ENCODE measurements around the gene C19orf25.
A peak's percentile ranks its signal among the peaks of the same experiment; 100 is the strongest.

C19orf25 gene

DNA sequence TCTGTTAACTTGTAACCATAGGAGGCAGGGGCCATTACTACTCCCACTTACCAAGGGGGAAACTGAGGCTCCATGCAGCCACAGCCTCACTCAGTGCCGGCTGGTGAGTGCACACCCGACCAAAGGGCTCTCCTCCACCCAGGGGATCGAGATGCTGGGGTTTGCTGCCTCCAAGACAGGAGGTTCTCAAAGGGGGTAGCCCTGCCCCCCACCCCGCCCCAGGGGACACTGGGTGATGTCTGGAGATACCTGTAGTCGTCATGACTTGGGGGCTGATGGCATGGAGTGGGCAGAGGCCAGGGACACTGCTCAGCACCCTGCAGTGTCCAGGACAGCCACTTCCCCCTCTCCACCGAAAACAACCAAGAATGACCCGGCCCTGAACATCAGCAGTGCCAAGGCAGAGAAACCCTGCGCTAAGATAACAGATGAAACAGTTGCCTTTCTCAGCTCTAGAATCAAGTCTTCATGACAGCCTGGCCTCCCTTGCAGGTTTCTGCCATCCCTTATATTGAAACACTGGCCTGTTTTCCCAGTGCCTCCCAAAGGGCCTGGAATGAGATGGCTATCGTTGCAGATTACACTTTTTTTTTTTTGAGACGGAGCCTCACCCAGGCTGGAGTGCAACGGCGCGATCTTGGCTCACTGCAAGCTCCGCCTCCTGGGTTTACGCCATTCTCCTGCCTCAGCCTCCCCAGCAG is 15.2 kb upstream of the C19orf25 start:
- no peak for DNase-seq (ENCODE audit: low read depth)
- TF ChIP-seq, protein P1, sequence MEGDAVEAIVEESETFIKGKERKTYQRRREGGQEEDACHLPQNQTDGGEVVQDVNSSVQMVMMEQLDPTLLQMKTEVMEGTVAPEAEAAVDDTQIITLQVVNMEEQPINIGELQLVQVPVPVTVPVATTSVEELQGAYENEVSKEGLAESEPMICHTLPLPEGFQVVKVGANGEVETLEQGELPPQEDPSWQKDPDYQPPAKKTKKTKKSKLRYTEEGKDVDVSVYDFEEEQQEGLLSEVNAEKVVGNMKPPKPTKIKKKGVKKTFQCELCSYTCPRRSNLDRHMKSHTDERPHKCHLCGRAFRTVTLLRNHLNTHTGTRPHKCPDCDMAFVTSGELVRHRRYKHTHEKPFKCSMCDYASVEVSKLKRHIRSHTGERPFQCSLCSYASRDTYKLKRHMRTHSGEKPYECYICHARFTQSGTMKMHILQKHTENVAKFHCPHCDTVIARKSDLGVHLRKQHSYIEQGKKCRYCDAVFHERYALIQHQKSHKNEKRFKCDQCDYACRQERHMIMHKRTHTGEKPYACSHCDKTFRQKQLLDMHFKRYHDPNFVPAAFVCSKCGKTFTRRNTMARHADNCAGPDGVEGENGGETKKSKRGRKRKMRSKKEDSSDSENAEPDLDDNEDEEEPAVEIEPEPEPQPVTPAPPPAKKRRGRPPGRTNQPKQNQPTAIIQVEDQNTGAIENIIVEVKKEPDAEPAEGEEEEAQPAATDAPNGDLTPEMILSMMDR (conservative IDR thresholded peaks at IDR 0.05; ENCODE audit: low read depth, low read length) = no peak
- no peak overlapping the region for H3K4me3 ChIP-seq (ENCODE audit: low read length)

DNA sequence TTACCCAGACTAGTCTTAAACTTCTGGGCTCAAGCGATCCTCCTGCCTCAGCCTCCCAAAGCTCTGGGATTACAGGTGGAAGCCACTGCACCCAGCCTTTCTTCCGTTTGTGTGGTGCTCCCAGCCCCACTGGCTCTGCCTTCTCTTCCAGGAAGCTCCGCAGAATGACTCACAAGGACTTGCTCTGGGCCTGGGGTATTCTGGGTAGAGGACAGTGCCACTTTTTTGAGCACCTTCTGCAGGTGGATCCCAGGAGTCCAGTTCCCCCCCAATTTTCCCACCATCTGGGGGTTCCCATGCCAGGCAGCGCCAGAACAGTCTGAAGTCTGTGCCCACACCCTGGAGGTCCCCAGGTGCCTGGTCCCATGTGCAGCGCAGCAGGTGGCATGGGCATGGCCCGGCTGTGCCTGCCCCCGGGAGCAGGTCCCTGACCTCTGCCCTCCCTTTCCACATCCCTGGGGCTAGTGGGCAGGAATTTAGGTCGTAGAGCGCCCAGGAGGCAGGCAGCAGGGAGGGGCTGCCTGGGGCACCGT is 13.5 kb upstream of the C19orf25 start:
- no peak for DNase-seq (ENCODE audit: low read depth)
- TF ChIP-seq, protein P1 (conservative IDR thresholded peaks at IDR 0.05; ENCODE audit: low read depth, low read length) = no peak
- no peak overlapping the region for H3K4me3 ChIP-seq (ENCODE audit: low read length)

DNA sequence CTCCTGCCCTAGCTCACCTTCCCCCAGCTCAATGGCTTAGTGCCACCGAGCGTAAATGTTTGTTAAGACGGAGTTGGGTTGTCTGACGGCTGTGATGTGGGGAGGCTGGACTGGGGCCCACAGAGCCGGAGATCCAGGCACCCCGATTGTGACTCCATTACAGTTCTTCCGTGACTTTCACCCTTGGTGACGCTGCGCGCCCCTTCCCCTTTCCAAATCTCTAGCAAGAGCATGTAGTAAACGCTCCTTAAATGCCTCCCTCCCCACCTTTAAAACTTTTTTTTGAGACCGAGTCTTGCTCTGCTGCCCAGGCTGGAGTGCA is 12.8 kb upstream of the C19orf25 start:
- no peak for DNase-seq (ENCODE audit: low read depth)
- H3K4me3 ChIP-seq (ENCODE audit: low read length) = peak overlapping the region; percentile 47
- TF ChIP-seq, protein P1 (conservative IDR thresholded peaks at IDR 0.05; ENCODE audit: low read depth, low read length) = no peak

DNA sequence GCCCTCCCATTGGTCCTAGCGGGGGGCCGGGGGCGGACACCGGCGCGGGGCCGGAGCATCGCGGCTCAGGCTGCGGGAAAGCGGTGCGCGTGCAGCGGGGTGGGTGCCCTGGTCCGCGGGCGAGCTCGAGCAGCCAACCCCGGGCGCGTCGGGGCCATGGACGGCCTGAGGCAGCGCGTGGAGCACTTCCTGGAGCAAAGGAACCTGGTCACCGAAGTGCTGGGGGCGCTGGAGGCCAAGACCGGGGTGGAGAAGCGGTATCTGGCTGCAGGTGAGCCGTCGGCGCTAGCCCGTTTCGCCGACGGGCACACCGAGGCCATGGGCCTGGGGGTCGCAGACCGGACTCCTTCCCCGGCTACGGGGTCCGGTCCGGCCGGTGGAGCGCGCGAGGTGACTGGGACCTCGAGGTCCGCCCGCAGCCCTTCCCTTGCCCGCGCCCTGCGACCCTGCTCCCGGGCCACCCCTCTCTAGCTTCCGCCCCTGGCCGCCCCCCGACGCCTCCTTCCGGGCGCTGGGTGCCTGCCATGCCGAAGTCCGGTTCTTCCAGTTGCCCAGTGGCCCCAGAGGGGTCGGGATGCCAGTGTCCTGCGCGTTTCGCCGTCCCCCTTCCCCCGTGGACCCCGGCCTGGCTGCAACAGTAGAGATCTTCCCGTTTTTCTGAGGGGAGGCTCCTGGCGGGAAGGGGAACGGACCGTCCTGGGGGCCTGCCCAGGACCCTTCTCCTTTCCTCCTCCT is 12.3 kb upstream of the C19orf25 start, which contains the start of gene REEP6:
Gene REEP6 (plus strand): TSS at position 68 of the 735 bp plus-strand sequence. CDS start 89 bp downstream, at position 157.
- DNase-seq (ENCODE audit: low read depth) = no peak
- peak within 1 kb of the TSS; percentile 53 for H3K4me3 ChIP-seq (ENCODE audit: low read length)
- TF ChIP-seq, protein P1 (conservative IDR thresholded peaks at IDR 0.05; ENCODE audit: low read depth, low read length) = no peak

DNA sequence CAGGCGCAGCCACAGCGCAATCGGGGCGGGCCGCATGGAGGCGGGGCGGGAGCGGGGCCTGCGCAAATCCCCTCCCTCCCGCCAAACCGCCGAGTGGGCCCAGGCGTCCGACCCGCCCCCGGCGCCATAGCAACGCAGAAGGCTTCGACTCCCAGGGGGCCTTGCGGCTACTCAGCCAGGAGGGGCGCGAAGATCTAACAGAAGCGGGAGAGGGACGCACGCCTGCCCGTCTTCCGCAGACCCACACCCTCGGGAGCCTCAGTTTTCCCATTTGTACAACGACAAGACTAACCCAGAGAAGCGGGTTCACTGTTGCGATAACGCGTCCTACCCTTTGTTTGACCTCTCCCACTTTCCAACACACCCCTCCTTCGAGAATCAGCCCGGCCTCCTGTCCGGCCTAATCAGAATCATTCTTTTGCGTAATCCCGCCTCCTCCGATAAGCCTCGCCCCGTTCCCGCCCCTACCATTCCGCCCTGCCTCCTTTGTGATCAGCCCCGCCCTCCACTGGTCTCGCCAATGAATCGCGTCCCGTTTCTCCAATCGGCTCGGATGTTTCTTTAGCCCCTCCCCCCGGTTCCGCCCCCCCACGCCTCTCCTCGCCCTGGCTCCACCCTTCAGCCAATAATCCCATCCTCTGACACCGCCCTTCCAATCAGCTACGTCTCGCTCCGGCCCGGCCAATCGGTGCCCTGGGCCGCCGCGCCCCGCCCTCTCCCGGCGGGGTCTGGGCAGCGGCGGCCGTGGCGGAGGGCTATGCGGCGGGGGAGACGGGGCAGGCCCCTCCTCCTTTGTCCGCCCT is 11.5 kb upstream of the C19orf25 start, which contains the start of gene PCSK4:
Gene PCSK4 (minus strand): TSS at position 40 of the 803 bp plus-strand sequence. CDS start 4 bp downstream, at position 36.
- peak within 1 kb of the TSS; percentile 53 for H3K4me3 ChIP-seq (ENCODE audit: low read length)
- TF ChIP-seq, protein P1 (conservative IDR thresholded peaks at IDR 0.05; ENCODE audit: low read depth, low read length) = no peak
- peak; percentile 95 for DNase-seq (ENCODE audit: low read depth)

DNA sequence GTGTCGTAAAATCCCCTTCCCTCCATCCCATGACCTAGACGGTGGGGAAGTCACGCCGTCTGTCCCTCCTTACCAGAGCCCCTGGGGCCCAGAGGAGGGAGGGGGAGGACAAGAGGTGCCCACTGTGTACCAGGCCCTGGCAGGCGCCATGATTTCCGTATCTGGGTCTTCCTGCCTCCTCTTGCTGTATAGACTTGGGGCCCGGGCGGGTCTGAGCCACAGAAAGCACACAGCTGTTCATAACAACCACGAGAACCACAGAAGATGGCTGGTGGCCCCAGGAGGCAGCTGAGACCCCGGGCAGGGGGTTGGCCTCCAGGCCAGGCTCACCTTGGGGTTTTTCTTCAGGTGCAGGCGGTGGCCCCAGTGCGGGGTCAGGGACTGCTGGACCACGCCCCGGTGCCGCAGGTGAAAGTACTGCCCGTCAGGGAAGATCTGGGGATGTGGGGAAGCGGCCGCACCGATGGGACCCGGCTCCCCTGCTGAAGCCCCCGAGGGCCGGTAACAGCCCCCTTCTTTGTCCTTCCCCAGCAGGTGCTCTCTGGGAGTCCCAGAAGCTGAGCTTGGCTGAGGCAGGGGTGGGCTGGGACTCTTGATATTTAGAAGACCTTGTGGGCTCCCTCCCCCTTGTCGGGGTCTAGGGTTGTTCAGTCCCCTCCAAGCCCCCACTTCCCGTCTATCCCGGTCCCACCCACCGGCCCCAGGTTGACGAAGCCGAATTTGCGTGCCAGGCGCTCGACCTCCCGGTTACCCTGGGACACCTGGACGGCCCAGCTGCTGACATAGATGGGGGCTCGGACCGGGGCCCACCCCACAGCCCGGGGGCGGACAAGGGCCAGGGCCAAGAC is 10.7 kb upstream of the C19orf25 start:
- peak overlapping the region; percentile 53 for H3K4me3 ChIP-seq (ENCODE audit: low read length)
- TF ChIP-seq, protein P1 (conservative IDR thresholded peaks at IDR 0.05; ENCODE audit: low read depth, low read length) = no peak
- no peak for DNase-seq (ENCODE audit: low read depth)
